GM23338 (cell line): ENCODE data around the gene SH2D3C. TPM values are rescaled to one million over a fixed set of nuclear protein-coding genes. Genes with fewer than 3 reads are reported as not detected.

Experiments used
- CTCF ChIP-seq, 2 experiments: fragments of 200-600 bp in 1 of 2; sonication (generic) in 1 of 2; conservative IDR thresholded peaks; 2 replicates each; pipeline versions ENCODE4 v1.5.1 to v1.6.1; 2016 to 2017; ENCODE audit warnings: antibody characterized with exemption in 2 of 2, low read depth in 2 of 2, mild to moderate bottlenecking in 2 of 2, moderate library complexity in 1 of 2
- EZH2 ChIP-seq: fragments of 200-600 bp; sonication (generic); IDR thresholded peaks from one replicate; pipeline ENCODE4 v1.8.0; 2017; ENCODE audit warnings: antibody characterized with exemption, mild to moderate bottlenecking, low read depth; ENCODE audit not compliant: unreplicated experiment
- EZH2phosphoT487 ChIP-seq: fragments of 200-600 bp; sonication (generic); IDR thresholded peaks from one replicate; pipeline ENCODE4 v1.8.1; 2018; ENCODE audit warnings: antibody characterized with exemption; ENCODE audit not compliant: unreplicated experiment
- NANOG ChIP-seq: IDR thresholded peaks from 2 replicates; pipeline ENCODE4 v1.6.1; 2016; ENCODE audit warnings: antibody characterized with exemption, borderline replicate concordance
- POLR2AphosphoS5 ChIP-seq: IDR thresholded peaks from 2 replicates; pipeline ENCODE4 v1.6.1; 2016; ENCODE audit warnings: antibody characterized with exemption, low read depth
- ZNF331 ChIP-seq: fragments of 250-450 bp; sonication (Bioruptor Pico); IDR thresholded peaks from 2 replicates; pipeline ENCODE4 v1.5.0; 2020; ENCODE audit warnings: low read depth, mild to moderate bottlenecking, moderate library complexity
- polyA plus RNA-seq: library from polyadenylated mRNA; unstranded; fragments of >200 nt; fragmentation: Nextera tagmentation; extraction: Ambion mirVana; gene quantifications from 2 replicates; pipeline ENCODE4 v1.2.1, GENCODE V29; 2016
- total RNA-seq: library from RNA; depleted of rRNA; stranded (reverse); fragments of >200 nt; shearing (Covaris generic); gene quantifications from 2 replicates; pipeline ENCODE4 v1.2.3, GENCODE V29; 2014
- TF ChIP-seq, protein P1 (sequence below): fragments of 250-450 bp; sonication (Bioruptor Pico); IDR thresholded peaks from 2 replicates; pipeline ENCODE4 v1.5.0; 2020; ENCODE audit warnings: mild to moderate bottlenecking, moderate library complexity
- TF ChIP-seq, protein P2 (sequence below): IDR thresholded peaks from one replicate; pipeline ENCODE4 v1.6.1; 2018; ENCODE audit warnings: antibody characterized with exemption; ENCODE audit not compliant: unreplicated experiment
- TF ChIP-seq, protein P3 (sequence below): IDR thresholded peaks from 2 replicates; pipeline ENCODE4 v1.6.1; 2016; ENCODE audit warnings: antibody characterized with exemption

The SH2D3C gene
- total and polyA plus RNA-seq, 2 experiments from 2014 or later, result 4.2 to 4.5 TPM

GRCh38 chr9:127810378-127811187, 32.1 kb upstream of the SH2D3C start (continued):
- TF ChIP-seq, protein P1, sequence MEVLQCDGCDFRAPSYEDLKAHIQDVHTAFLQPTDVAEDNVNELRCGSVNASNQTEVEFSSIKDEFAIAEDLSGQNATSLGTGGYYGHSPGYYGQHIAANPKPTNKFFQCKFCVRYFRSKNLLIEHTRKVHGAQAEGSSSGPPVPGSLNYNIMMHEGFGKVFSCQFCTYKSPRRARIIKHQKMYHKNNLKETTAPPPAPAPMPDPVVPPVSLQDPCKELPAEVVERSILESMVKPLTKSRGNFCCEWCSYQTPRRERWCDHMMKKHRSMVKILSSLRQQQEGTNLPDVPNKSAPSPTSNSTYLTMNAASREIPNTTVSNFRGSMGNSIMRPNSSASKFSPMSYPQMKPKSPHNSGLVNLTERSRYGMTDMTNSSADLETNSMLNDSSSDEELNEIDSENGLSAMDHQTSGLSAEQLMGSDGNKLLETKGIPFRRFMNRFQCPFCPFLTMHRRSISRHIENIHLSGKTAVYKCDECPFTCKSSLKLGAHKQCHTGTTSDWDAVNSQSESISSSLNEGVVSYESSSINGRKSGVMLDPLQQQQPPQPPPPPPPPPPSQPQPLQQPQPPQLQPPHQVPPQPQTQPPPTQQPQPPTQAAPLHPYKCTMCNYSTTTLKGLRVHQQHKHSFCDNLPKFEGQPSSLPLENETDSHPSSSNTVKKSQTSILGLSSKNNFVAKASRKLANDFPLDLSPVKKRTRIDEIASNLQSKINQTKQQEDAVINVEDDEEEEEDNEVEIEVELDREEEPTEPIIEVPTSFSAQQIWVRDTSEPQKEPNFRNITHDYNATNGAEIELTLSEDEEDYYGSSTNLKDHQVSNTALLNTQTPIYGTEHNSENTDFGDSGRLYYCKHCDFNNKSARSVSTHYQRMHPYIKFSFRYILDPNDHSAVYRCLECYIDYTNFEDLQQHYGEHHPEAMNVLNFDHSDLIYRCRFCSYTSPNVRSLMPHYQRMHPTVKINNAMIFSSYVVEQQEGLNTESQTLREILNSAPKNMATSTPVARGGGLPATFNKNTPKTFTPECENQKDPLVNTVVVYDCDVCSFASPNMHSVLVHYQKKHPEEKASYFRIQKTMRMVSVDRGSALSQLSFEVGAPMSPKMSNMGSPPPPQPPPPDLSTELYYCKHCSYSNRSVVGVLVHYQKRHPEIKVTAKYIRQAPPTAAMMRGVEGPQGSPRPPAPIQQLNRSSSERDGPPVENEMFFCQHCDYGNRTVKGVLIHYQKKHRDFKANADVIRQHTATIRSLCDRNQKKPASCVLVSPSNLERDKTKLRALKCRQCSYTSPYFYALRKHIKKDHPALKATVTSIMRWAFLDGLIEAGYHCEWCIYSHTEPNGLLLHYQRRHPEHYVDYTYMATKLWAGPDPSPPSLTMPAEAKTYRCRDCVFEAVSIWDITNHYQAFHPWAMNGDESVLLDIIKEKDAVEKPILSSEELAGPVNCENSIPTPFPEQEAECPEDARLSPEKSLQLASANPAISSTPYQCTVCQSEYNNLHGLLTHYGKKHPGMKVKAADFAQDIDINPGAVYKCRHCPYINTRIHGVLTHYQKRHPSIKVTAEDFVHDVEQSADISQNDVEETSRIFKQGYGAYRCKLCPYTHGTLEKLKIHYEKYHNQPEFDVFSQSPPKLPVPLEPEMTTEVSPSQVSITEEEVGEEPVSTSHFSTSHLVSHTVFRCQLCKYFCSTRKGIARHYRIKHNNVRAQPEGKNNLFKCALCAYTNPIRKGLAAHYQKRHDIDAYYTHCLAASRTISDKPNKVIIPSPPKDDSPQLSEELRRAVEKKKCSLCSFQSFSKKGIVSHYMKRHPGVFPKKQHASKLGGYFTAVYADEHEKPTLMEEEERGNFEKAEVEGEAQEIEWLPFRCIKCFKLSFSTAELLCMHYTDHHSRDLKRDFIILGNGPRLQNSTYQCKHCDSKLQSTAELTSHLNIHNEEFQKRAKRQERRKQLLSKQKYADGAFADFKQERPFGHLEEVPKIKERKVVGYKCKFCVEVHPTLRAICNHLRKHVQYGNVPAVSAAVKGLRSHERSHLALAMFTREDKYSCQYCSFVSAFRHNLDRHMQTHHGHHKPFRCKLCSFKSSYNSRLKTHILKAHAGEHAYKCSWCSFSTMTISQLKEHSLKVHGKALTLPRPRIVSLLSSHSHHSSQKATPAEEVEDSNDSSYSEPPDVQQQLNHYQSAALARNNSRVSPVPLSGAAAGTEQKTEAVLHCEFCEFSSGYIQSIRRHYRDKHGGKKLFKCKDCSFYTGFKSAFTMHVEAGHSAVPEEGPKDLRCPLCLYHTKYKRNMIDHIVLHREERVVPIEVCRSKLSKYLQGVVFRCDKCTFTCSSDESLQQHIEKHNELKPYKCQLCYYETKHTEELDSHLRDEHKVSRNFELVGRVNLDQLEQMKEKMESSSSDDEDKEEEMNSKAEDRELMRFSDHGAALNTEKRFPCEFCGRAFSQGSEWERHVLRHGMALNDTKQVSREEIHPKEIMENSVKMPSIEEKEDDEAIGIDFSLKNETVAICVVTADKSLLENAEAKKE, result no peak
- TF ChIP-seq ZNF331 (CRISPR knock-in tag) (no peak), EZH2 (no peak), POLR2AphosphoS5 (no peak), EZH2phosphoT487 (no peak), NANOG (no peak), CTCF (conservative IDR thresholded peaks at IDR 0.05; ENCODE audit: low read depth in 2 of 2) (no peak)
- TF ChIP-seq, protein P2, sequence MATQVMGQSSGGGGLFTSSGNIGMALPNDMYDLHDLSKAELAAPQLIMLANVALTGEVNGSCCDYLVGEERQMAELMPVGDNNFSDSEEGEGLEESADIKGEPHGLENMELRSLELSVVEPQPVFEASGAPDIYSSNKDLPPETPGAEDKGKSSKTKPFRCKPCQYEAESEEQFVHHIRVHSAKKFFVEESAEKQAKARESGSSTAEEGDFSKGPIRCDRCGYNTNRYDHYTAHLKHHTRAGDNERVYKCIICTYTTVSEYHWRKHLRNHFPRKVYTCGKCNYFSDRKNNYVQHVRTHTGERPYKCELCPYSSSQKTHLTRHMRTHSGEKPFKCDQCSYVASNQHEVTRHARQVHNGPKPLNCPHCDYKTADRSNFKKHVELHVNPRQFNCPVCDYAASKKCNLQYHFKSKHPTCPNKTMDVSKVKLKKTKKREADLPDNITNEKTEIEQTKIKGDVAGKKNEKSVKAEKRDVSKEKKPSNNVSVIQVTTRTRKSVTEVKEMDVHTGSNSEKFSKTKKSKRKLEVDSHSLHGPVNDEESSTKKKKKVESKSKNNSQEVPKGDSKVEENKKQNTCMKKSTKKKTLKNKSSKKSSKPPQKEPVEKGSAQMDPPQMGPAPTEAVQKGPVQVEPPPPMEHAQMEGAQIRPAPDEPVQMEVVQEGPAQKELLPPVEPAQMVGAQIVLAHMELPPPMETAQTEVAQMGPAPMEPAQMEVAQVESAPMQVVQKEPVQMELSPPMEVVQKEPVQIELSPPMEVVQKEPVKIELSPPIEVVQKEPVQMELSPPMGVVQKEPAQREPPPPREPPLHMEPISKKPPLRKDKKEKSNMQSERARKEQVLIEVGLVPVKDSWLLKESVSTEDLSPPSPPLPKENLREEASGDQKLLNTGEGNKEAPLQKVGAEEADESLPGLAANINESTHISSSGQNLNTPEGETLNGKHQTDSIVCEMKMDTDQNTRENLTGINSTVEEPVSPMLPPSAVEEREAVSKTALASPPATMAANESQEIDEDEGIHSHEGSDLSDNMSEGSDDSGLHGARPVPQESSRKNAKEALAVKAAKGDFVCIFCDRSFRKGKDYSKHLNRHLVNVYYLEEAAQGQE, result no peak
- TF ChIP-seq, protein P3, sequence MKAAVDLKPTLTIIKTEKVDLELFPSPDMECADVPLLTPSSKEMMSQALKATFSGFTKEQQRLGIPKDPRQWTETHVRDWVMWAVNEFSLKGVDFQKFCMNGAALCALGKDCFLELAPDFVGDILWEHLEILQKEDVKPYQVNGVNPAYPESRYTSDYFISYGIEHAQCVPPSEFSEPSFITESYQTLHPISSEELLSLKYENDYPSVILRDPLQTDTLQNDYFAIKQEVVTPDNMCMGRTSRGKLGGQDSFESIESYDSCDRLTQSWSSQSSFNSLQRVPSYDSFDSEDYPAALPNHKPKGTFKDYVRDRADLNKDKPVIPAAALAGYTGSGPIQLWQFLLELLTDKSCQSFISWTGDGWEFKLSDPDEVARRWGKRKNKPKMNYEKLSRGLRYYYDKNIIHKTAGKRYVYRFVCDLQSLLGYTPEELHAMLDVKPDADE, result no peak
